Fibroblast of lung (primary cell): ENCODE measurements around the gene NCEH1. TPM values are rescaled to one million over a fixed set of nuclear protein-coding genes. Genes with fewer than 3 reads are reported as not detected.

Source experiments
- DNase-seq, 2 donors: peaks; one replicate each; pipeline versions ENCODE4 v3.0.0 to v3.0.0-alpha.2; 2010; ENCODE audit warnings: low read depth in 2 of 2
- H2AFZ ChIP-seq: 2 replicates; pipeline ENCODE4 v1.5.1; 2012; ENCODE audit warnings: low read length, control low read depth, inconsistent platforms
- H3K27ac ChIP-seq: 2 replicates; pipeline ENCODE4 v1.5.1; 2011; ENCODE audit warnings: low read length, control low read depth; ENCODE audit not compliant: insufficient read depth
- H3K27me3 ChIP-seq: 2 replicates; pipeline ENCODE4 v1.5.1; 2011; ENCODE audit warnings: mild to moderate bottlenecking, low read length; ENCODE audit not compliant: control insufficient read depth, insufficient read depth
- H3K36me3 ChIP-seq: 2 replicates; pipeline ENCODE4 v1.5.1; 2011; ENCODE audit warnings: low read length; ENCODE audit not compliant: control insufficient read depth, insufficient read depth
- H3K4me1 ChIP-seq: 2 replicates; pipeline ENCODE4 v1.5.1; 2011; ENCODE audit warnings: low read length; ENCODE audit not compliant: control insufficient read depth, insufficient read depth; ENCODE audit errors: extremely low read depth
- H3K4me2 ChIP-seq: 2 replicates; pipeline ENCODE4 v1.5.1; 2011; ENCODE audit warnings: low read length, control low read depth; ENCODE audit not compliant: insufficient read depth; ENCODE audit errors: extremely low read depth
- H3K4me3 ChIP-seq, 4 experiments: fragments of 200-600 bp in 1 of 4; sonication (generic) in 1 of 4; replicated peaks in 1 of 4; 2 replicates each; pipeline ENCODE4 v1.5.1; 2011 to 2016; ENCODE audit warnings: low read length in 4 of 4, low read depth in 3 of 4, mild to moderate bottlenecking in 3 of 4, control low read depth in 2 of 4, inconsistent platforms in 1 of 4, mixed read lengths in 1 of 4; ENCODE audit not compliant: insufficient read depth in 1 of 4; ENCODE audit errors: control extremely low read depth in 1 of 4
- H3K79me2 ChIP-seq: 2 replicates; pipeline ENCODE4 v1.5.1; 2012; ENCODE audit warnings: mild to moderate bottlenecking, low read length, inconsistent platforms; ENCODE audit not compliant: control insufficient read depth, insufficient read depth
- H3K9ac ChIP-seq: 2 replicates; pipeline ENCODE4 v1.5.1; 2011; ENCODE audit warnings: mild to moderate bottlenecking, low read length, control low read depth; ENCODE audit not compliant: insufficient read depth
- H3K9me3 ChIP-seq: 2 replicates; pipeline ENCODE4 v1.5.1; 2012; ENCODE audit warnings: low read depth, low read length; ENCODE audit not compliant: control insufficient read depth, insufficient read depth
- H4K20me1 ChIP-seq: 2 replicates; pipeline ENCODE4 v1.5.1; 2011; ENCODE audit warnings: low read length; ENCODE audit not compliant: control insufficient read depth, insufficient read depth; ENCODE audit errors: extremely low read depth
- EZH2 ChIP-seq: IDR thresholded peaks from 2 replicates; pipeline ENCODE4 v1.5.1; 2012; ENCODE audit warnings: low read length, control low read depth, mild to moderate bottlenecking; ENCODE audit errors: missing control alignments
- polyA plus RNA-seq, 2 donors: library from polyadenylated mRNA; depleted of rRNA in 1 of 2; stranded (reverse) in 1 of 2; unstranded in 1 of 2; fragments of >200 nt; gene quantifications; 2 replicates each; pipeline ENCODE4 v1.2.1, GENCODE V29; 2011 to 2012; ENCODE audit warnings: missing spikeins in 1 of 2
- total RNA-seq: library from RNA; depleted of rRNA; stranded (reverse); fragments of >200 nt; gene quantifications from 2 replicates; pipeline ENCODE4 v1.2.1, GENCODE V29; 2014
- TF ChIP-seq, protein P1 (sequence below), 2 donors: IDR thresholded peaks in 1 of 2; conservative IDR thresholded peaks in 1 of 2; 1 replicate in 1 of 2; 2 replicates in 1 of 2; pipeline ENCODE4 v1.5.1; 2011 to 2012; ENCODE audit warnings: low read length in 2 of 2, control low read depth in 1 of 2, inconsistent platforms in 1 of 2, low read depth in 1 of 2, mild to moderate bottlenecking in 1 of 2

The NCEH1 gene
- total and polyA plus RNA-seq, 2 donors (not counting 1 experiment from before 2014, with no cell fraction given), result 9.9 to 11.4 TPM

DNA sequence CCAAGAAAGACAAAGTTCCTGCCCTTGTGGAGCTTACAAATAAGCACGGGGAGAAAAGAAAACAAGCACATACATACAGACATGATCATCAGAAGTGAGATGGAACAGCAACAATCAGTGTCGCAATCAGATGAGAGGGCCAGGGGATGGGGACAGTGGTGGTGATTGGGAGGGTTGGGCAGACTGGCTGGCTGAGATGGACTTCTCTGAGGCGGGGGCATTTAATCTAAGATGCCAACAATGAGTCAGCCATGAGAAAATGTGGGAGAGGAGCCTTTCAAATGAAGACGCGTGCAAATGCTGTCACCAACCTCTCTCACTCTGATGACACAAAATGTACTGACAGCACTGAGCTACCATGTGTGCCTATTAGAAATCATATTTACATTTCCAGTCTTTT is 81.4 kb downstream of the NCEH1 start:
- peak; percentile 23 to 37 for DNase-seq
- no peaks in the 10 kb centered on the region for H3K27me3 ChIP-seq
- no peak overlapping the region for H3K27ac ChIP-seq
- peaks cover 18% of the 10 kb centered on the region for H3K4me1 ChIP-seq
- H3K79me2 ChIP-seq, result no peaks in the 10 kb centered on the region
- no peaks in the 10 kb centered on the region for H3K9me3 ChIP-seq
- H3K4me3 ChIP-seq, result no peak overlapping the region
- H4K20me1 ChIP-seq, result no peaks in the 10 kb centered on the region
- H3K36me3 ChIP-seq, result peaks cover 2% of the 10 kb centered on the region
- H2AFZ ChIP-seq, result no peak overlapping the region
- TF ChIP-seq EZH2, result no peak
- TF ChIP-seq, protein P1, sequence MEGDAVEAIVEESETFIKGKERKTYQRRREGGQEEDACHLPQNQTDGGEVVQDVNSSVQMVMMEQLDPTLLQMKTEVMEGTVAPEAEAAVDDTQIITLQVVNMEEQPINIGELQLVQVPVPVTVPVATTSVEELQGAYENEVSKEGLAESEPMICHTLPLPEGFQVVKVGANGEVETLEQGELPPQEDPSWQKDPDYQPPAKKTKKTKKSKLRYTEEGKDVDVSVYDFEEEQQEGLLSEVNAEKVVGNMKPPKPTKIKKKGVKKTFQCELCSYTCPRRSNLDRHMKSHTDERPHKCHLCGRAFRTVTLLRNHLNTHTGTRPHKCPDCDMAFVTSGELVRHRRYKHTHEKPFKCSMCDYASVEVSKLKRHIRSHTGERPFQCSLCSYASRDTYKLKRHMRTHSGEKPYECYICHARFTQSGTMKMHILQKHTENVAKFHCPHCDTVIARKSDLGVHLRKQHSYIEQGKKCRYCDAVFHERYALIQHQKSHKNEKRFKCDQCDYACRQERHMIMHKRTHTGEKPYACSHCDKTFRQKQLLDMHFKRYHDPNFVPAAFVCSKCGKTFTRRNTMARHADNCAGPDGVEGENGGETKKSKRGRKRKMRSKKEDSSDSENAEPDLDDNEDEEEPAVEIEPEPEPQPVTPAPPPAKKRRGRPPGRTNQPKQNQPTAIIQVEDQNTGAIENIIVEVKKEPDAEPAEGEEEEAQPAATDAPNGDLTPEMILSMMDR (conservative IDR thresholded peaks at IDR 0.05 in 1 of 2, IDR thresholded peaks at IDR 0.05 in 1 of 2; ENCODE audit: low read depth in 1 of 2, low read length in 2 of 2), result no peak
- H3K9ac ChIP-seq, result no peak overlapping the region
- no peak overlapping the region for H3K4me2 ChIP-seq

DNA sequence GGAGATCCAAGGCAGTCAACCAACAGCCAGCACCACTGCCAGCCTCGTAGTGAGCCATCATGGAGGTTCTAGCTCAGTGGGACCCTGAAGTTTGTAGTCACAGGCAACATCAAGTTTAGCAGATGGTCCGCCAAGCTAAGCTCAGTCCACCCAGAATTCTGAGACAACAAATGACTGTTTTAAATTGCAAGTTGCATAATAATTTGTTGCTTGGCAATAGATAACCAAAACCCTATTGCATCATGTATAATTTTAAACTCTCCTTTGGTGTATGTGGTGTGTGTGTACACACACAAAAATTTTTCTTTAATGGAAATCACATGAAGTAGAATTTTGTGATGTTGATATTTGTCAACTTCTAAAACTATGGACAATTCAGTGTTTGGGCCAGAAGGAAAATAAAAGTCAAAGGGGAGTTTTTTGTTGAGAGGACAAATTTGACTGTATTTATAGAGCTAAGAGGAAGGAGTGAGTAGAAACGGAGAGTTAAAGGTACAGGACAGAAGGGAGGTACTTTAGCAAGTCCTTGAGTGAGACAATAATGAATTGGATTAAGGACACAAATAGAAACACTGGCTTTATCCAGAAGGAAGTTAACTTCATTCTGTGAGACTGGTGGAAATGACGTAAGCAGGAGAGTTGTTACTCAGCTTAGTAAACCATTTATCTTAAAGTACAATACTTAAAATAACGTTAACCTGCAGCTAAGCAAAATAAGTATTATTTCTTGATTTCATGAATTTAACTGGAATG is 83.6 kb downstream of the NCEH1 start:
- DNase-seq, result peak; percentile 43 to 66
- Histone ChIP-seq H3K9ac (no peak overlapping the region), H3K4me2 (no peak overlapping the region), H3K9me3 (no peaks in the 10 kb centered on the region), H3K27me3 (no peaks in the 10 kb centered on the region), H3K36me3 (no peaks in the 10 kb centered on the region), H2AFZ (no peak overlapping the region), H3K4me3 (no peak overlapping the region), H4K20me1 (no peaks in the 10 kb centered on the region), H3K79me2 (no peaks in the 10 kb centered on the region), H3K27ac (peak overlapping the region; percentile 72), H3K4me1 (peaks cover 18% of the 10 kb centered on the region)
- TF ChIP-seq, protein P1 (conservative IDR thresholded peaks at IDR 0.05 in 1 of 2, IDR thresholded peaks at IDR 0.05 in 1 of 2; ENCODE audit: low read depth in 1 of 2, low read length in 2 of 2), result no peak
- no peak for TF ChIP-seq EZH2

DNA sequence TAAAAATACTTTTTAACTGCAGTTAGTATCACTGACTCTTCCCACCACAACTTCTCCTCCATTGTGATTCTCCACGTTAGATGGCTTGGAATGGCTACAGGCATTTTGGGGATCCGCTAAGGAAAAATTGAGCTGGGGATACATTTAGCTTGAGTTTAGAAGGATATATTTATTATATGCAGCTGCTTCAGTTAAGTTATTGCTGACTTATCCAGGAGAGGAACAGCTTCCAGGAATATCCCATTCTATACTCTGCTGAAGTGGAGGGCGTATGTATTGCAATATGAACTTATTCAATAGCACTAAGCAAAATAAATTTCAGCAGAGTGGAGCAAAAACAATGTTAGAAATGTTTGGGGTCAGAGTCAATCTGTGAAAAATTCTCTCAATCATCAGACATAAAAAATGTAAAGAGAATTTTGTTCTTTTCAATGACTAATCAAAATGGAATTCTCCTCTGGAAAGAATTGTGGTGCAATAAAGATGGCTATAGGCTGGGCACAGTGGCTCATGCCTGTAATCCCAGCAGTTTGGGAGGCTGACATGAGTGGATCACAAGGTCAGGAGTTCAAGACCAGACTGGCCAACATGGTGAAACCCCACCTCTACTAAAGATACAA is 84.7 kb downstream of the NCEH1 start:
- no peak overlapping the region for H3K9ac ChIP-seq
- peak overlapping the region; percentile 72 for H3K27ac ChIP-seq
- H3K9me3 ChIP-seq, result no peaks in the 10 kb centered on the region
- H3K4me3 ChIP-seq, result no peak overlapping the region
- no peaks in the 10 kb centered on the region for H3K79me2 ChIP-seq
- peak; percentile 72 to 76 for DNase-seq
- H3K27me3 ChIP-seq, result no peaks in the 10 kb centered on the region
- no peak overlapping the region for H3K4me2 ChIP-seq
- no peak overlapping the region for H2AFZ ChIP-seq
- no peaks in the 10 kb centered on the region for H3K36me3 ChIP-seq
- TF ChIP-seq EZH2, result no peak
- TF ChIP-seq, protein P1 (conservative IDR thresholded peaks at IDR 0.05 in 1 of 2, IDR thresholded peaks at IDR 0.05 in 1 of 2; ENCODE audit: low read depth in 1 of 2, low read length in 2 of 2), result no peak
- H4K20me1 ChIP-seq, result no peaks in the 10 kb centered on the region
- H3K4me1 ChIP-seq, result peaks cover 18% of the 10 kb centered on the region
